ENCODE data around the gene MALL.
"Not testable (repeated sequence)": the region's sequence is repeated elsewhere in the genome, so short reads cannot be mapped to it uniquely, and the experiment has no call there.

MALL gene

DNA sequence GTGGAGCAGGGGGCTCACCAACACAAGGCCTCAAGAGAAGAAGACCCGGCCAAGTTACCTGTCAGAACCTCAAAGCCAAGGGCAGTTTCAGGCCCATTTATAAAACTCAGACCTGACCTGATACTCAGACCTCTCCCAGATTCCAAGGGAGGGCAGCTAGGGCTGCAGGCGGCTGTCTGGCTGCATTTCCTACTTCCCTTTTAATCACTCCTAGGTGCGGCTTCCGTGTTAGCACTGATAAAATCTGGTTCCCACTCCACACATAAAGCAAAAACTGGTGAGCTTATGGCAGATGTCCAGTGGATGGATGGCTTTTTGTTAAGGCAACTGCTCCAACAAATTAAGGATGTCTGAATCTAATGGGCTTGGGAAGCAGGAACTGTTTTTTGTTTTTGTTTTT is 63.5 kb downstream of the MALL start:
- not testable (repeated sequence) for DNase-seq (ENCODE audit: low read depth in 3 of 3)

DNA sequence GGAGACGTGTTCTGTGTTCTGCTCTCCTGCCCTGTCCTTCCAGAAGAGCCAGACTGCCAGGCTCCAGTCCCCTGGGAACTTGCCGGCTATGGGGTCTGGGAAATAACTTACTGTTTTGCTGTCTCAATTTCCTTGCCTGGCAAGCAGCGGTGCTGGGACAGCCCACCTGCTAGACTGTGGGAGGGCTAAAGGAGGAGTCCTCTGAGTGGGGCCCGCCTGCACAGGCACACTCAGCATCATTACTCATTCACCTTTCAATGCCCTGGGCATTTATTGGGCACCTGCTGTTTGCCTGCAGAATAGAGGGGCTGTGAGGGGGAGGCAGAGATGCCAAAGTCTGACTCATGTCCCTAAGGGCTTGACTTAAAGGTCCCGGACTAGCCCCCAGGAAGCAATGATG is 65.4 kb downstream of the MALL start:
- not testable (repeated sequence) for DNase-seq (ENCODE audit: low read depth in 3 of 3)

DNA sequence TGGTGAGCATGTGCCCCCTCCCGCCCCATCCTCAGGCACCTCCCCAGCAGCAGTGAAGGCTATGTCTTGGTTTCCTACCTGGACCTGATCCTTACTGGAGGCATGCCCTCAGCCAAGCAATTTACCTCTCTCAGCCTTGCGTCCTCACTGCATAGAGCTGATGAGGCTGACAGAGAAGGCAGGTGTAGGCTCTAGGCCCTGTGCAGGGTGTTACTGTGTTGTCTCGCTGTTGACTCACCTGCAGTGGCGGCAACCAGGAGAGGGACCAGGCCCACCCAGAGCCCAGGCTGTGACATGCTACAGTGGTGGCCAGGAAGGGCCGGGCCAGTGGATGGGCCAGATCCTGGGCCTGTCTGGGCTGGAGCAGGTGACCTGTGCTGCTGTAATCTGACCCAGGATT is 65.9 kb downstream of the MALL start:
- DNase-seq (ENCODE audit: low read depth in 3 of 3), result not testable (repeated sequence)

DNA sequence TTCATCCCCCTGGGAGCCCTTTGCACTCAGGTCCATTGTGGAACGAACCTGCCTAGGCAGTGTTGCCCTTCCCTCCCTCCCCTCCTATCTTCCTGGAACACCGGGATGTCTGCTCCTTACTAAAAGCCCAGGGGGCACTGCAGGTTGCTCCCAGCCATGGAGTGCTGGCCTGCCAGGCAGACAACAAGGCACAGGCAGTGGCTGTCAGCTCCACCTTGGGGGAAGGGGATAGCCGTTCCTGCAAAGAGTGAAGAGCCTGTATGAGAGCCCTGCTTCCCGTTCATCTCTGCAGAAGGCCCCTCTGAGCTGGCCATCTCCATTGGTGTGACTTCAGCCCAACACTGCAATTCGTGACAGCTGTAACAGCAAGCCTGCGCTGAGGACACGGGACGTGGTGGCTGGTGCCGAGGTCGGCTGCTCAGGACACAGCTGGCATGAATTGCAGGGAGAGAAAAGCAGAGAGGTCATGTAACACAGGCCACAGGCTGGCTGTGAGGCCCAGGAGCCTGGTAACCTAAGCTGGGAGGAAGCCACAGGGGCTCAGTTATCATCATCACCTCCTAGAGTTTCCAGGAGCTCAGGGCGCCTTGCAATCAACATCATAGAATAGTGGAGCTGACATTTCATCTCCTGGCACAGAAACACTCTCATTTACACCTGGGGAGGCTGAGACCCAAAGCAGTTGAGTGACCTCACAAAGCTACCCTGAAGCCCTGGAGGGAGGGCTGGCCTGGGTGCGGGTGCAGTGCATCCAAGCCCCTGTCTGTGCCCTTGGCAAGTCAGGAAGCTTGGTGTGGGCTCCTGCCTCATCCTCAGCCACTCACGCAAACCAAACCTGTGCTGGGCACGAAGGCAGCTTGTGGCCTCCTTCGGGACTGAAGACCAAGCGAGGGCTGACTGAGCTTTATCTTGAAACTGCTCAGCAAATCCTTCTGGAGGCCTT is 67.1 kb downstream of the MALL start:
- DNase-seq (ENCODE audit: low read depth in 3 of 3), result not testable (repeated sequence)

DNA sequence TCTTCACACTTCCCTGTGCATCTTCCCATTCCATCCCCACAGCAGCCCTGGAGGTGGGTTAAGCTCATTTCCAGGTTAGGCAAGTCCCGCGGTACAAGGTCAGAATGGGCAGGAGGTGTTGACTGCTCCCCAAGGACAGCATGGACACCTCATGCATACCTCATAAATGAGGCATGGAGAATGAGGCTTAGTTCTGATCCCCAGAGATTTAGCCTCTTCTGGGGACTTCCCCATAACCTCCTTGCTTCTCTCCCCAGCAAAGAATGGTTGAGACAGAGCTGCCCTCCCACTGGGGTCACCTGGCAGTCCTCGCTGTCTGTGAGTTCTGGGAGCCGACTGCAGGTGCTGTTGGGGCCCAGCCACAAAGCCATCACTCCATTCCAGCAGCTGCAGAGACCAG is 68.4 kb downstream of the MALL start:
- not testable (repeated sequence) for DNase-seq (ENCODE audit: low read depth in 3 of 3)

DNA sequence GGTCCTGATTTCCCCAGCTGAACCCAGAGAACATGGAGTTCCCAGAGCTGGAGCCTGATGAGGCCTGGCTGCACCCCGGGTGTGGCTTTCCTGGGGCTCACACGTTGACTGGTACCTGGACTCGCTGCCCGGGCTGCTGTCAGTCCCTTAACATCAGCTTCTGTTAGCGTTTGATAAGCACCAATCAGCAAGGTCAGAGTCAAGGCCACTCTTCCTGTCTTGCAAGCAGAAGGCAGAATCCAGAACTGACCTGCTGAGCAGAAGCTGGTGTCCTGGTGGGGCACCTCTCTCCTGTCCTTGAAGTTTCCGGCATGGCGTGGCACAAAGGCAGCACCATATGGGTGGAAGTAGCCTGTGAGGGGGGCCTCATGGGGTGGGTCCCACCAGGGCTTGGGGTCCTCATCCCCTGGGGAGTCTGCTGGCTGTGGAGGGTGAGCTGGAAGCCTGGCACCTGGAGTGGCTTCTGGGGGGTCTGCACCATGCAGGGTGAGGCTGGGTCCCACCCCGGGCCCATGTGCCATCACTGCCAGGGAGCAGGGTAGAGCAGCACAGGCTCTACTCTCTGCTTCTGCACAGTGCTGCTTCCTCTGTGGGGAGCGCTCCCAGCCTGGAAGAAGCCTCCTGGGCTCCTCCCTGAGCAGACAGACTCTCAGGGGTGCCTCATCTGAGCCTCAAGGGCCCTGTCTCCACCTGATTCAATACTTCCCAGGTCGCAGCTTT is 73.5 kb downstream of the MALL start:
- DNase-seq (ENCODE audit: low read depth in 3 of 3), result not testable (repeated sequence)

DNA sequence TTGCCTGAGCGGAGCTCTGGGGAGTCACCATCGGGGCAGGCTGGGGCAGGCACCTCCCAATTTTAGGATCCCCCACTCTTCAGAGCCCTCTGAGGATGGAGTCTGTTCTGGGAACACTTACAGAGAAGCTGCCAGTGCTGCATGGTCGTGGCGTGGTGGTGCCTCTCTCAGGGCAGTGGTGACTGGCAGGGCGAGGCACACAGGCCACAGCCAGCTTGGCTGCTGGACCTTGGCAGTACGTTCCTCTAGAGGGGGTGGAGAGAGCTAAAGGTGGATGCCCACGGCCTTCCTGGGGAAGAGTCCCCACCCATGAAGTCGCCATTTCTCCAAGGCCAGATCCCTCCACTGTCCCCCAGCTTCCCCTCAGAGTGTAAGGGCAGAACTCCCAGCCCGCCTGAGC is 78.3 kb downstream of the MALL start:
- not testable (repeated sequence) for DNase-seq (ENCODE audit: low read depth in 3 of 3)

DNA sequence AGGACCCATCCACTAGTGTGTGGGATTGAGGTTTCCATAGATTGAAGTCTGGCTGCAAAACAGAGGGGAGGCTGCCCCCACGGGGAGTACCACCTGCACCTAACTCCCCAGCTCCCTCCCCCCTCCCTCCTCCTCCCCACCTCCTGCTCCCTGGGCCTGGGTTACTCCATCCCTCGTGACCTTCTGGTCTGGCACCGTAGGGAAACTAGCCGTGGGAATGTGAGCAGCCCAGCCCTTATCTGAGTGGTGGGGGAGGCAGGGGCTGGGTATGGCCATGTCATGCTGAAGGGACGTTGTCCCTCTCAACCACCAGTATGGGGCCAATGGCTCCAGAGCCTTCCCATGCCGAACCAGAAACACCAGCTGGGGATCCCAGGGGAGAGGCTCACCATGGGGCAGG is 80.2 kb downstream of the MALL start:
- DNase-seq (ENCODE audit: low read depth in 3 of 3), result not testable (repeated sequence)

DNA sequence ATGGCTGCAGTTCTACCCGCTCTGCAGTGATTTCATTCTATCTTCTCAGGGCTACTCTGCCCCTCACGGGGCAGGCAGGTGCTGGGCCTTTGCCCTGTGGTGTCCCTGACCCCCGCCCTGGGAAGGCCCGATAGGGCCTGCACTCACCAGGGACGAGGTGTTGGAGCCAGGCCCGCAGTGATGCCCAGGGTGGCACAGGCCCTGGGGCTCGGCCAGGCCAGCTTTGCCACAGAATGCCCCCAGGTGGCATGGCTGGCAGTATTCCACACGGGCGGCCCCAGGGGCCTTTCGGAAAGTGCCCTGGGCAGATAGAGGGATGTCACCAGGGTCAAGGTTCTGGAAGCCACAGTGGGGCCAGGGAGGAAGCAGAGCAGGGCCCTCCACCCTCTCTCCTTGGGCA is 80.7 kb downstream of the MALL start:
- not testable (repeated sequence) for DNase-seq (ENCODE audit: low read depth in 3 of 3)

All from stimulated activated CD4-positive, alpha-beta T cell treated with anti-CD3 and anti-CD28 coated beads, TNF-alpha, amount 100 ng/mL, for 24 hours (primary cell).